ENCODE results near the gene HARS1. TPM values are rescaled to one million over a fixed set of nuclear protein-coding genes. Genes with fewer than 3 reads are reported as not detected.
A peak's percentile ranks its signal among the peaks of the same experiment; 100 is the strongest.

Gene HARS1
- total and polyA plus RNA-seq, 2 donors (not counting 1 experiment from before 2014, with no cell fraction given) = 32.6 to 60.5 TPM

DNA sequence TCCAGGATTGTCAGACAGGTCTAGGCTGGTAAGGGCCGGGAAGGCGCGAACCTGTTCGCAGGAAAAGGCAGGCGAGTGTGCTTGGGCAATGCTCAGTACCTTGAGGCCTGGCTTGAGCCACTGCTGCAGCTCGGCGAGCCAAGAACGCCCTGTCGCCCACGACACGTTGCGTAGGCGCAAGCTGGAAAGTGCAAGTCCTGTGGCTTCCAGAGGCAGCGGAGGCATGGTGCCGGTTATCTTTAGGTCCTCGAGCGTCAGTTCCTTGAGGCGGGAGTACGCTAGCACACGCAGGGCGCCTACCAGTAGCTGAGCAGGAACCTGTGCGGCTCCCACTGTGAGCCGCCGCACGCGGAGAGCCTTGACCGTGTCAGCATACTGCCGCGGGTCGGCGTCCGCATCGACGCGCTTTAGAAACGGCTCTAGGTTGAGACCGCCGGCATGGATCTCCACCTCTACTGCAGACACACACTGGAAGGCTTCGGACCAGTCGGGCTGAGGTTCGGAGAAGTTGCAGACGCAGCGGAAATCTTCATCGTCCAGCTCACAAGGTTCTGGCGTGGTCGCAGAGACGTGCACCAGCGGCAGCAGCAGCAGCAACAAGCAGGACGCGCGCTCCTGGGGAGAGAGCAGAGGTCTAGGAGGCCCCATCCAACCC lies 58.7 kb downstream of the HARS1 start:
- peaks cover 0 to 37% (median 14%) of the 10 kb centered on the region in 4 experiments for H3K27me3 ChIP-seq (replicated peaks in 1 of 4; ENCODE audit: control extremely low read depth in 1 of 4, control insufficient read depth in 3 of 4, insufficient read depth in 4 of 4, low read length in 3 of 4)
- ATAC-seq (ENCODE audit: low read depth) = peak; percentile 74
- no peaks in the 10 kb centered on the region for H3K79me2 ChIP-seq (ENCODE audit: control insufficient read depth, insufficient read depth, low read length)
- no peaks in the 10 kb centered on the region for H3K36me3 ChIP-seq (replicated peaks in 1 of 2; ENCODE audit: control extremely low read depth in 1 of 2, control insufficient read depth in 1 of 2, extremely low read depth in 1 of 2, insufficient read depth in 2 of 2, low read length in 1 of 2)
- peak overlapping the region; percentile 95 for H3K4me3 Mint-ChIP-seq
- H3K4me1 ChIP-seq (ENCODE audit: control insufficient read depth in 2 of 2, insufficient read depth in 2 of 2, low read length in 2 of 2) = peaks cover 16 to 19% of the 10 kb centered on the region in 2 donors
- no peak overlapping the region for H3K27ac ChIP-seq (ENCODE audit: low read length in 2 of 2)
- intact Hi-C loops (cut with micrococcal nuclease) = no loop called here
- H3K4me1 Mint-ChIP-seq = peaks cover 21% of the 10 kb centered on the region
- peak overlapping the region; percentile 95 for H2AFZ ChIP-seq (ENCODE audit: insufficient read depth, low read depth, low read length, poor library complexity, severe bottlenecking)
- peaks cover 0 to 13% (median 8%) of the 10 kb centered on the region in 3 donors for H3K9me3 ChIP-seq (ENCODE audit: control extremely low read depth in 1 of 3, control insufficient read depth in 2 of 3, insufficient read depth in 1 of 3, low read length in 2 of 3)
- peak overlapping the region; percentile 71 for H3K9ac ChIP-seq (ENCODE audit: low read length)
- H4K20me1 ChIP-seq (ENCODE audit: control insufficient read depth, insufficient read depth, low read length, poor library complexity, severe bottlenecking) = no peaks in the 10 kb centered on the region
- ChIA-PET CTCF (interaction anchor here (0.6 to 1.2 kb wide), 6 partner anchors 10 to 280 kb away, joined by 3 to 4 read pairs (median 3); partner anchors contain the start of gene EIF4EBP3), POLR2A (interaction anchor here (0.6 to 1.6 kb wide), 5 partner anchors 15 to 284 kb away, joined by 3 to 4 read pairs (median 4); partner anchors contain the start of genes EIF4EBP3, IK, NDUFA2 and WDR55)
- H3K4me2 ChIP-seq (replicated peaks; ENCODE audit: low read depth, low read length, poor library complexity, severe bottlenecking) = peak overlapping the region; percentile 93
- DNase-seq = peak; percentile 68
- peaks cover 18% of the 10 kb centered on the region for H3K27me3 Mint-ChIP-seq
- peak overlapping the region; percentile 61 to 67 (median 66) for H3K4me3 ChIP-seq (ENCODE audit: control extremely low read depth in 1 of 5, extremely low read depth in 1 of 5, insufficient read depth in 1 of 5, low read depth in 2 of 5, low read length in 4 of 5)
- peaks cover 3% of the 10 kb centered on the region for H3K9me3 Mint-ChIP-seq (ENCODE audit: insufficient read depth)
- no peak for TF ChIP-seq EZH2 (IDR thresholded peaks at IDR 0.05; ENCODE audit: borderline replicate concordance, insufficient read depth, low read depth, low read length, poor library complexity, severe bottlenecking)
- TF ChIP-seq, protein P1, sequence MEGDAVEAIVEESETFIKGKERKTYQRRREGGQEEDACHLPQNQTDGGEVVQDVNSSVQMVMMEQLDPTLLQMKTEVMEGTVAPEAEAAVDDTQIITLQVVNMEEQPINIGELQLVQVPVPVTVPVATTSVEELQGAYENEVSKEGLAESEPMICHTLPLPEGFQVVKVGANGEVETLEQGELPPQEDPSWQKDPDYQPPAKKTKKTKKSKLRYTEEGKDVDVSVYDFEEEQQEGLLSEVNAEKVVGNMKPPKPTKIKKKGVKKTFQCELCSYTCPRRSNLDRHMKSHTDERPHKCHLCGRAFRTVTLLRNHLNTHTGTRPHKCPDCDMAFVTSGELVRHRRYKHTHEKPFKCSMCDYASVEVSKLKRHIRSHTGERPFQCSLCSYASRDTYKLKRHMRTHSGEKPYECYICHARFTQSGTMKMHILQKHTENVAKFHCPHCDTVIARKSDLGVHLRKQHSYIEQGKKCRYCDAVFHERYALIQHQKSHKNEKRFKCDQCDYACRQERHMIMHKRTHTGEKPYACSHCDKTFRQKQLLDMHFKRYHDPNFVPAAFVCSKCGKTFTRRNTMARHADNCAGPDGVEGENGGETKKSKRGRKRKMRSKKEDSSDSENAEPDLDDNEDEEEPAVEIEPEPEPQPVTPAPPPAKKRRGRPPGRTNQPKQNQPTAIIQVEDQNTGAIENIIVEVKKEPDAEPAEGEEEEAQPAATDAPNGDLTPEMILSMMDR (IDR thresholded peaks at IDR 0.05) = no peak
- 2% methylated on average over 51 of the region's 51 CpGs for WGBS (ENCODE audit: insufficient coverage)
- peak overlapping the region; percentile 10 for H3K27ac Mint-ChIP-seq

All from B cell (primary cell).